A549 (cell line): Measurements from ENCODE around the gene KDM4B. TPM values are rescaled to one million over a fixed set of nuclear protein-coding genes. Genes with fewer than 3 reads are reported as not detected.

Source experiments
- ATAC-seq, 2 experiments: fragments of 200-7000 bp in 1 of 2; fragments of >200 bp in 1 of 2; cut with Nextera tagmentation in 1 of 2; cut with Tn5 transposase in 1 of 2; 3 replicates each; pipeline versions ENCODE4 v1.8.0 to v1.9.1; 2018 to 2020; ENCODE audit warnings: mild to moderate bottlenecking in 1 of 2, moderate library complexity in 1 of 2
- CTCF ChIA-PET: fragments of 300-600 bp; sonication (Branson Sonifier 250); formaldehyde crosslinking; extraction: SDS; loops from one replicate; lab custom pipeline; 2021; ENCODE audit warnings: antibody characterized with exemption, inconsistent platforms; lab: Yijun Ruan, JAX
- POLR2A ChIA-PET: fragments of 350-600 bp; formaldehyde crosslinking; extraction: SDS; loops from one replicate; lab custom pipeline; 2021; ENCODE audit warnings: antibody characterized with exemption, inconsistent platforms; lab: Yijun Ruan, JAX
- DNase-seq, 2 experiments: peaks; one replicate each; pipeline versions ENCODE4 v3.0.0 to v3.0.0-alpha.2; 2011 to 2016; ENCODE audit warnings: low read depth in 1 of 2, low spot score in 1 of 2
- FAIRE-seq: peaks from 2 replicates; lab custom pipeline; 2011; peaks lifted over from hg19 to GRCh38; lab: Jason Lieb, UNC
- H3K27ac ChIP-seq, 2 experiments: fragments of >200 bp; sonication (Bioruptor Twin); formaldehyde crosslinking; 3 replicates each; pipeline ENCODE4 v1.5.1; 2016 to 2017
- H3K4me1 ChIP-seq: fragments of >200 bp; sonication (Bioruptor Twin); formaldehyde crosslinking; 3 replicates; pipeline ENCODE4 v1.6.1; 2016
- H3K4me2 ChIP-seq: fragments of >200 bp; sonication (Bioruptor Twin); formaldehyde crosslinking; 3 replicates; pipeline ENCODE4 v1.6.1; 2016
- H3K4me3 ChIP-seq: fragments of >200 bp; sonication (Bioruptor Twin); formaldehyde crosslinking; 3 replicates; pipeline ENCODE4 v1.5.1; 2016
- H3K9me3 ChIP-seq: fragments of >200 bp; sonication (Bioruptor Twin); formaldehyde crosslinking; 3 replicates; pipeline ENCODE4 v1.6.1; 2016
- CBX2 ChIP-seq: fragments of 200-600 bp; sonication (generic); IDR thresholded peaks from 2 replicates; pipeline ENCODE4 v1.6.1; 2016; ENCODE audit warnings: low read depth, mild to moderate bottlenecking, borderline replicate concordance
- CBX8 ChIP-seq: fragments of 200-600 bp; sonication (generic); IDR thresholded peaks from 2 replicates; pipeline ENCODE4 v1.6.1; 2016
- EHF ChIP-seq: fragments of 250-450 bp; sonication (Bioruptor Pico); IDR thresholded peaks from 2 replicates; pipeline ENCODE4 v1.5.0; 2020; ENCODE audit warnings: mild to moderate bottlenecking
- FOSL2 ChIP-seq, 2 experiments: fragments of 450-650 bp in 1 of 2; fragments of >200 bp in 1 of 2; sonication (Bioruptor Twin) in 1 of 2; formaldehyde crosslinking; IDR thresholded peaks; 2 replicates each; pipeline versions ENCODE4 v1.5.0 to v1.6.1; 2016 to 2020; ENCODE audit warnings: mild to moderate bottlenecking in 1 of 2, moderate library complexity in 1 of 2
- HOXB13 ChIP-seq: fragments of 250-450 bp; sonication (Bioruptor Pico); IDR thresholded peaks from 2 replicates; pipeline ENCODE4 v1.5.0; 2020; ENCODE audit warnings: low read depth, mild to moderate bottlenecking, moderate library complexity
- KDM5A ChIP-seq: fragments of 200-600 bp; sonication (generic); IDR thresholded peaks from 2 replicates; pipeline ENCODE4 v1.6.1; 2016; ENCODE audit warnings: antibody characterized with exemption, mild to moderate bottlenecking
- MAFK ChIP-seq: fragments of 450-650 bp; IDR thresholded peaks from 2 replicates; pipeline ENCODE4 v1.6.1; 2014; ENCODE audit not compliant: partially characterized antibody
- MAZ ChIP-seq: fragments of 150-350 bp; IDR thresholded peaks from 2 replicates; pipeline ENCODE4 v1.6.1; 2014; ENCODE audit warnings: antibody characterized with exemption, low read depth, low read length, borderline replicate concordance
- NR3C1 ChIP-seq: fragments of >200 bp; sonication (Bioruptor Twin); formaldehyde crosslinking; IDR thresholded peaks from 3 replicates; pipeline ENCODE4 v1.6.1; 2017
- RAD21 ChIP-seq, 2 experiments: fragments of >200 bp in 1 of 2; sonication (Bioruptor Twin) in 1 of 2; formaldehyde crosslinking in 1 of 2; IDR thresholded peaks in 1 of 2; conservative IDR thresholded peaks in 1 of 2; 2 replicates in 1 of 2; 3 replicates in 1 of 2; pipeline ENCODE4 v1.6.1; 2012 to 2018; ENCODE audit warnings: inconsistent platforms in 1 of 2
- RARB ChIP-seq: fragments of 250-450 bp; sonication (Bioruptor Pico); IDR thresholded peaks from 2 replicates; pipeline ENCODE4 v1.8.0; 2021; ENCODE audit warnings: mild to moderate bottlenecking, moderate library complexity
- RNF2 ChIP-seq: fragments of 200-600 bp; sonication (generic); IDR thresholded peaks from 2 replicates; pipeline ENCODE4 v1.6.1; 2016; ENCODE audit warnings: low read depth, mild to moderate bottlenecking, antibody characterized with exemption, moderate library complexity, borderline replicate concordance
- SMC3 ChIP-seq: fragments of >200 bp; sonication (Bioruptor Twin); formaldehyde crosslinking; IDR thresholded peaks from 3 replicates; pipeline ENCODE4 v1.6.1; 2018; ENCODE audit warnings: inconsistent platforms
- TFCP2L1 ChIP-seq: fragments of 250-450 bp; sonication (Bioruptor Pico); IDR thresholded peaks from 2 replicates; pipeline ENCODE4 v1.5.0; 2021; ENCODE audit warnings: mild to moderate bottlenecking
- ZC3H11A ChIP-seq: fragments of 450-650 bp; IDR thresholded peaks from 2 replicates; pipeline ENCODE4 v1.6.1; 2014; ENCODE audit warnings: antibody characterized with exemption, mild to moderate bottlenecking
- ZFP36 ChIP-seq: fragments of 450-650 bp; IDR thresholded peaks from 2 replicates; pipeline ENCODE4 v1.6.1; 2014; ENCODE audit warnings: borderline replicate concordance; ENCODE audit not compliant: partially characterized antibody
- ZNF302 ChIP-seq: fragments of 250-450 bp; sonication (Bioruptor Pico); IDR thresholded peaks from 2 replicates; pipeline ENCODE4 v1.9.0; 2021; ENCODE audit warnings: inconsistent platforms, mild to moderate bottlenecking, moderate library complexity
- WGBS: methylation state at CpG from one replicate; pipeline ENCODE4 v1.1.6; 2017; ENCODE audit errors: missing lambda C conversion rate; 5-methylcytosine and 5-hydroxymethylcytosine counted together
- polyA plus RNA-seq, 4 experiments: library from polyadenylated mRNA; depleted of rRNA in 3 of 4; stranded (reverse); fragments of >200 nt; fragmentation: RNase III in 1 of 4; extraction: RNeasy Plus Mini Kit Qiagen cat#74134 plus additional on column Dnase treatment in 1 of 4; gene quantifications; 2 replicates in 3 of 4; 3 replicates in 1 of 4; pipeline ENCODE4 v1.2.3, GENCODE V29; 2011 to 2017
- TF ChIP-seq, protein P1 (sequence below): fragments of >200 bp; sonication (Bioruptor Twin); formaldehyde crosslinking; IDR thresholded peaks from 3 replicates; pipeline ENCODE4 v1.6.1; 2016

Gene KDM4B
- polyA plus RNA-seq, 2 of the 4 experiments (the other 2 are of a cell fraction): 3.0 to 4.6 TPM

DNA sequence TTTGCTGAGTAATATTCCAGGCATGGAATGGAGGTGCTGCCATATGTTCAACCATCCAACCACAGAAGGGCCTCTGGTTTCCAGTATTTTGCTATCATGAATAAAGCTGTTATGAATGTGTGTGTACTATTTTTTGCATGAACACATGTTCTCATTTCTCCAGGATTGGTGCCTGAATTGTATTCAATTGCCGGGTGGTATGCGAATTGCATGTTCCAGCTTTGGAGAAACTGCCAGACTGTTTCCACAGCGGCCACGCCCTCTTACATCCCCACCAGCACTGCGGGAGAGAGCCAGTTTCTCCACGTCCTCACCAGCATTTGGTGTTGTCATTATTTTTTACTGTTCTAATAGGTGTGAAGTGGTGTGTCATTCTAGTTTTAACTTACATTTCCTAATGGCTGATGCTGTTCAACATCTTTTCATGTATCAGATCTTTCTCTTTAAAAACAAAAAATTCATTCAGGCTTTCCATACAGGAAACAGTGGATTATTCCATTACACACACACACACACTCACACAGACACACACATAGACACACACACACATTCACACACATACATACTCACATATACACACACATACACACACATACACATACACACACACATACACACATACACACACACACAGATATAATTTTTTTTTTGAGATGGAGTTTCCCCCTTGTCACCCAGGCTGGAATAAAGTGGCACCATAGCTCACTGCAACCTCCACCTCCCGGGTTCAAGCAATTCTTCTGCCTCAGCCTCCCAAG lies 217.6 kb downstream of the KDM4B start:
- FAIRE-seq: no peak

GRCh38 chr19:5188548-5189317 lies 219.8 kb downstream of the KDM4B start:
- CTCF ChIA-PET: interaction anchor here (0.7 kb wide), 1 partner anchor 47 kb away, joined by 3 read pairs; no protein-coding TSS in a partner anchor
- DNase-seq (no peak), ATAC-seq (no peak), FAIRE-seq (no peak)
- Histone ChIP-seq H3K4me3 (no peak overlapping the region), H3K9me3 (no peaks in the 10 kb centered on the region), H3K27ac (no peak overlapping the region), H3K4me1 (0 out of 3 replicates have a peak, but pooled peaks cover 4% of the 10 kb centered on the region), H3K4me2 (no peak overlapping the region)
- 84% methylated on average over 13 of the region's 19 CpGs for WGBS
- TF ChIP-seq SMC3: no peak
- no peak for TF ChIP-seq MAZ
- TF ChIP-seq EHF (CRISPR knock-in tag): no peak
- peak; percentile 89 for TF ChIP-seq ZFP36
- POLR2A ChIA-PET: no interaction called here

More for the DNA sequence above, 217.6 kb downstream of the KDM4B start:
- no peak; a peak in 1 of 6 replicates for ATAC-seq
- 0 out of 3 replicates have a peak, but pooled peaks cover 4% of the 10 kb centered on the region for H3K4me1 ChIP-seq
- POLR2A ChIA-PET: no interaction called here
- CTCF ChIA-PET: no interaction called here
- no peak overlapping the region for H3K4me2 ChIP-seq
- TF ChIP-seq NR3C1 (no peak), MAFK (no peak), FOSL2 (IDR thresholded peaks at IDR 0.05) (no peak), FOSL2 (CRISPR knock-in tag; IDR thresholded peaks at IDR 0.05) (no peak), RAD21 (conservative IDR thresholded peaks at IDR 0.05 in 1 of 2, IDR thresholded peaks at IDR 0.05 in 1 of 2) (no peak), ZC3H11A (no peak), CBX8 (no peak), HOXB13 (no peak), ZFP36 (no peak), RNF2 (no peak), CBX2 (no peak), SMC3 (no peak)
- TF ChIP-seq, all 56 proteins: peak for 0
- DNase-seq: peak in 1 of 2 experiments; percentile 45
- Histone ChIP-seq H3K4me3 (no peak overlapping the region), H3K9me3 (no peaks in the 10 kb centered on the region), H3K27ac (peak overlapping the region in 1 of 2 experiments; percentile 58; a peak in 1 of 6 replicates)
- WGBS: 66% methylated on average over 7 of the region's 7 CpGs

DNA sequence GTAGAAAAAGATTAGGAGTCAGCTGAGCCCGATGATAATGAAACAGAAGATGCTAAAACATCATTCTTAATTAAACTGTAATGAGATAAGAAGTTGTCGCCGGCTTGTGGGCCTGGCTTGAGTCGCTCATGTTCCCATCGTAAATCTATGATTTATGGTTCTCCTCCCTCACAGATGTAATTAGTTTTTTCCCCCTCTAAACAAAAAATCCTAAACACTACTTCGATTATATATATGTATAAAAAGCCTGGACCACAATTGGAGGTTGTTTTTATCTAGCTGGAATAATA lies 220.3 kb downstream of the KDM4B start:
- FAIRE-seq (no peak), DNase-seq (no peak), ATAC-seq (no peak)
- TF ChIP-seq CBX2 (no peak), KDM5A (no peak), ZNF302 (CRISPR knock-in tag) (no peak), TFCP2L1 (CRISPR knock-in tag) (no peak), RNF2 (no peak), RARB (no peak)
- TF ChIP-seq, protein P1, sequence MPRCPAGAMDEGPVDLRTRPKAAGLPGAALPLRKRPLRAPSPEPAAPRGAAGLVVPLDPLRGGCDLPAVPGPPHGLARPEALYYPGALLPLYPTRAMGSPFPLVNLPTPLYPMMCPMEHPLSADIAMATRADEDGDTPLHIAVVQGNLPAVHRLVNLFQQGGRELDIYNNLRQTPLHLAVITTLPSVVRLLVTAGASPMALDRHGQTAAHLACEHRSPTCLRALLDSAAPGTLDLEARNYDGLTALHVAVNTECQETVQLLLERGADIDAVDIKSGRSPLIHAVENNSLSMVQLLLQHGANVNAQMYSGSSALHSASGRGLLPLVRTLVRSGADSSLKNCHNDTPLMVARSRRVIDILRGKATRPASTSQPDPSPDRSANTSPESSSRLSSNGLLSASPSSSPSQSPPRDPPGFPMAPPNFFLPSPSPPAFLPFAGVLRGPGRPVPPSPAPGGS: no peak
- Histone ChIP-seq H3K4me1 (0 out of 3 replicates have a peak, but pooled peaks cover 4% of the 10 kb centered on the region), H3K27ac (no peak overlapping the region), H3K4me2 (no peak overlapping the region), H3K4me3 (no peak overlapping the region), H3K9me3 (no peaks in the 10 kb centered on the region)
- ChIA-PET POLR2A (no interaction called here), CTCF (interaction anchor here (0.7 kb wide), 1 partner anchor 47 kb away, joined by 3 read pairs; no protein-coding TSS in a partner anchor)
- WGBS: 60% methylated on average over 6 of the region's 6 CpGs
